GM21529 (cell line): ENCODE results near the gene C5orf22.
"Not testable (repeated sequence)": the region's sequence is repeated elsewhere in the genome, so short reads cannot be mapped to it uniquely, and the experiment has no call there.

Experiments used
- ATAC-seq: cut with Tn5 transposase; IDR thresholded peaks from one replicate; pipeline ENCODE4 v1.9.1; 2021; ENCODE audit not compliant: unreplicated experiment

C5orf22 gene

DNA sequence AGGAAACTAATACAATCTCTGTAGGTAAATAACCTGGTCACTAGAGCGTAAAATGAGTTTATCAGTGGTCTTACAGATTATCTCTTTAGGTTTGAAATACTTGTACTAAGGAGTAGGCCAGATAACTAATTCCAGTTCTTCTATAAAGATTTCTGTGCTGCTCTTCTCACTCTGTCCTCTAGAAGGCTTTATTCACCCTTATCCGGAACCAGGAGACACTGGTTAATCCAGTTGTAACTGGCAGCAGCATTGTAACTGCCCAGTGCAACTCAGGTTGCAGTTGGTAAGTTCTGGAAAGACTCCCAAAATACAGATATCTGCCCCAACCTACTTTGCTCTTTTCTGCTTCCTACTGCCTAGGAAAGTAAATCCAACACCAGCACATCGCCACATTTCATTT is 19.8 kb downstream of the C5orf22 start:
- no peak for ATAC-seq

DNA sequence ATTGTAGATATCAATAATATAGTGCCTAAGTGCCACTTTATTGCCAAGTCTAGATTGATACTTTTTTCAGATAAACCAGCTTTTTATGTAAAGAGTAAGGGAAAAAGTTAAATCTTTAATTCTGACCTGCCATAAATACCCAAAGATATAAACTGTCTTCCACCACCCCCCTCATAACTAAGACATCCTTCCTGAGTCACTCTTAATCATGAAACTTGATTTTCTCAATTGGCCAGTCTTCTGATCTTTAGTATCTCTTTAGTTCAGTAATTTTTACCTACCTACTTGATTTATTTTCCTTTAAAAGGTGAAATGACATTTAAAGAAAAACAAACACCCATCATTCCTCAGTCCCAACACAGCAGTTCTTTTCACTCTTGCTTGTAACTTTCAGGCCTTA is 21.8 kb downstream of the C5orf22 start:
- no peak for ATAC-seq

DNA sequence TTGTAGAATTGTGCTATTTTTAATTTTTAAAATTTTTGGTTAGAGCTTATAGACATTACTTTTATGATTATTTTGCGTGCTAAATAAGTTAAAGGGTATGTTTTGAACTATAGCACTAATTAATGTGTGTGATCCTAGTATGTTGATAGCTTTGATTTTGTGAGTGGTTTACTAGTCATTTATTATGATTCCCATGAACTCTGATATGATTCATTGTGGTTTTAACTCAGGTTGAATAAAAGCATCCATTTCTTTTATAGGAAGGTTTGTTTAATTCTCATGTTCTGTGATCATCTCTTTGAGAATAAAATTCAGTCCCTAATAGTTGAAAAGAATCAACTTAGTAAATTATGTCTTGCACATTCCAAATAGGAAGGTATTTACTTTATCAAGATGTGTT is 22.5 kb downstream of the C5orf22 start:
- ATAC-seq: no peak

DNA sequence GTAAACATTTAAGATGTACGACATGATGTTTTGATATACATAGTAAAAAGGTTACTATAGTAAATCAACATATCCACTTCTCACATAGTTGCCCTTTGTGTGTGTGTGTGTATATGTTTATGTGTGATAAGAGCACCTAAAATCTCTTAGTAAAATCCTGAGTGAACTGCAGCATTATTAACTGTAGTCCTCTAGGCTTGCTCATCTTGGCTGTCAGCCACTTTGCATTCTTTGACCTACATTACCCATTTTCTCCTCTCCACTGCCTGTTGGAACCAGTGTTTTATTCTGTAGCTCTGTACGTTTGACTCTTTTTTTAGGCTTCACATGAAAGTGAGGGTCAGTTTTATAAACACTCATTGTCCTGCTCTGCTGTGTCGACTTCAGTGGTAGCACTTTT is 24.4 kb downstream of the C5orf22 start:
- ATAC-seq: no peak

DNA sequence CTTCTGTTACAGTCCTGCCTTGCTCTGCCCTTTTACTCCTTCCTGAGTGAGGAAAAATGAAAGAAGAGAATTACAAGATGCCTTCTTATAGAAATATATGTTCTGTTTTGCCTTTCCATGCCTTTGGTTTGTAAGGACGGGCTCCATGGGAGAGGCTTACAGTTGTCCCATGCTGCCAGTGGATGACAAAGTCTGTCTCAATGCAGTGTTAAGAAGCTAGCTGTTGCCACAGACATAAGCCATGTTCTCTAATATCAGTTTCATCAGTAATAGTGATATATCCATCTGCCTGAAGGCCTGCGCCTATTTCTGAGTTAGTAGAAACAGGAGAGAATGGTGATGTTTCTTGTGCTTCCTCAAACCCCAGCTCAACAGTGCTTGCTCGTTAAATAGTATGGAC is 27.8 kb downstream of the C5orf22 start:
- no peak for ATAC-seq

DNA sequence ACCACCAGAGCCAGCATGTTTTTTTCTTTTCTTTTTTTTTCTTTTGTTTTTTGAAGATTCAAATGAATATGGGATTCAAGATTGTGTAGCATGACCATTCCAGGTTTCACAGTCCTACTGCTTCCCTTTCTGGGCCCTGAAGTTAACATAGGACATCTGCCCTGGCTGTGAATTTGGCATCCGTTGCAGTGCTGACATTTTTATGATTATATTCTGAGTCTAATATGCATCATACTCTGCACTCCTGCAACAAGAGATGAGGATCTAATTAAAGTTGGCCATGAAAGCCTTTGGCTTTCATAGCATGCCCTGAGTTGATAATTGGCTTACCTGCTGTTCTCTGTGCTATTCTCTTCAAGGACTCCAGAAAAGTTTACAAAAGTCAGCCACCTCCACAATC is 29.8 kb downstream of the C5orf22 start:
- no peak for ATAC-seq

DNA sequence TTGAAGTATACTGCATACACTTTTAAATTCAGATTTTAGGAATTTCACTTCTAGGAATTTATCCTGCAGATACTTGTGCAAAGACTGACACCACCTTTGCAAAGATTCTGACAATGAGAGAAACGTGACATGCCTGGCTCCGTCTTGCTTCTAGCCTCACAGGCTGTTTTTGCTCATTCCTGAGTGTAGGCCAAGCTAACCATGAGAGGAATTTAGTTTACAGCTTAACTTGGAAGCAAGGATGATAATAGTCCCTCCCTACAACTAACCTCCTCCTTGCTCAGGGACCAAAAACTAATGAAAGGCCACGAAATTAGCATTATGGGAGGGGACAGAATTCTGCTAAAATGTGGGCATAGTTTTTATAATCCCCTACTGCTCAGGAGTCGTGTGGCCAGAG is 31.1 kb downstream of the C5orf22 start:
- ATAC-seq: no peak

DNA sequence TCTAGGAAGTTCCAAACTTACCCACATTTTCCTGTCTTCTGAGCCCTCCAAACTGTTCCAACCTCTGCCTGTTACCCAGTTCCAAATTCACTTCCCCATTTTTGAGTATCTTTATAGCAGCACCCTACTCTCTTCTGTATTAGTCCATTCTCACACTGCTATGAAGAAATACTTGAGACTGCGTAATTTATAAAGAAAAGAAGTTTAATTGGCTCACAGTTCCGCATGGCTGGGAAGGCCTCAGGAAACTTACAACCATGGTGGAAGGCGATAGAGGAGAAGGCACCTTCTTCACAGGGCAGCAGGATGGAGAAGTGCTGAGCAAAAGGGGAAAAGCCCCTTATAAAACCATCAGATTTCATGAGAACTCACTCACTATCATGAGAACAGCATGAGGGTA is 34.3 kb downstream of the C5orf22 start:
- ATAC-seq: not testable (repeated sequence)

DNA sequence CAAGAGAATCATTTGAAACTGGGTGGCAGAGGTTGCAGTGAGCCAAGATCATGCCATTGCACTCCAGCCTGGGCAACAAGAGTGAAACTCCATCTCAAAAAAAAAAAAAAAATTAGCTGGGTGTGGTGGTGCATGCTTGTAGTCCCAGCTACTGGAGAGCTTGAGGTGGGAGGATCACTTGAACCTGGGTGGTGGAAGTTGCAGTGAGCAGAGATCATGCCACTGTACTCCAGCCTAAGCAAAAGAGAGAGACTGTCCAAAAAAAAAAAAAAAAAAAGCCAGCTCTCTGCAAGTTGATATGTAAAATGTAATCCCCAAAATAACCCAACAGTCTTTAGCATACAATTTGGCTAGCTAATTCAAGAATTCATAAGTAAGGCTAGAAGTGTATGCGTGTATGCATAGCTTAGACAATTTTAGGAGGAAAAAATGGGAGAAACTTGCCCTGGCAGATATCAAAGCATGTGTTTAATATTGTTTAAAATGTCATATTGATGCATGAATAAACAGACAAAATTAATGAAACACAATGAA is 36.3 kb downstream of the C5orf22 start:
- no peak for ATAC-seq

DNA sequence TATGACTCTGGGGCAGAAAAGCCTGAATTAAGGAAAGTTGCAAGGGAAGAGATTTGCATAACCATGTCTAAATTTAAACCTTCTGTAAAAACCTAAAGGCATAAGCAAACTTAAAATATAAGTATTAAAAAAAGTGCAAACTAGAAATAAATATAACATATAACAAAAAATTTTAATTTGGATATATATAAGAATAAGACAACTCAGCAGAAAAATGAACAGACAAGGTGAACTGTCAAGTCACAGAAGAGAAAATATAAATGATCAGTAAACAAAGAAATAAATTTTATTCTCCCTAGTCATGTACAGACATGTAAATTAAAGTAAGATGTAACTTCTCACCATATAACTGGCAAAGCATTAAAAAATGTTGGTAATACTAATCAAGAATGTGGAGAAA is 37.0 kb downstream of the C5orf22 start:
- ATAC-seq: no peak

DNA sequence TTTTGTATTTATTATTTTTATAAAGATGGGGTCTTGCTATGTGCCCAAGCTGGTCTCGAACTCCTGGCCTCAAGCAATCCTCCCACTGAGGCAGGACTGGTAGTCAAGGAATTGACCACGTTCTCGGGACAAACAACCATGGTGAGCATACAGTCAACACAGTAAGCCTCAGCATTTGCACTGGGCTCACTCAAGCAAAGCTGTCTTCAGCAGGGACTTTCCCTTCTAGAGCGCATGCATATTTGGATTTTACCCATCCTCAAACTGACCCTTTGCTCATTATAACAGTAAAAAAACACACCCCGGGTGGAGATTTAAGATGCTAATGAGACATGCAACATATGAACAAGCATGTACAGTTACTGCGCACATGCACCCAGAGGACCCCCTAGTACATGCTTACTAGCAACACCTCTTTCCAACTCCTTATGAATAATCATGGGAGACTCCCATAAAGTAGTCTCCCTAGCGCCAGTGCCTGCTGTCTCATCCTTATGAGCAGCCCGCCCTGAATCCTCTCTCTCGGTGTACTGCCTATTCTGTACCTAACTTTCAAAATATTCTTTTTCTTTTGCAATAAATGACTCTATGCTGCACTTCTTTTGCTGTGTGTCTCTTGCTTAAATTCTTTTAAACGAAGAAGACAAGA is 41.5 kb downstream of the C5orf22 start:
- ATAC-seq: peak; percentile 97

DNA sequence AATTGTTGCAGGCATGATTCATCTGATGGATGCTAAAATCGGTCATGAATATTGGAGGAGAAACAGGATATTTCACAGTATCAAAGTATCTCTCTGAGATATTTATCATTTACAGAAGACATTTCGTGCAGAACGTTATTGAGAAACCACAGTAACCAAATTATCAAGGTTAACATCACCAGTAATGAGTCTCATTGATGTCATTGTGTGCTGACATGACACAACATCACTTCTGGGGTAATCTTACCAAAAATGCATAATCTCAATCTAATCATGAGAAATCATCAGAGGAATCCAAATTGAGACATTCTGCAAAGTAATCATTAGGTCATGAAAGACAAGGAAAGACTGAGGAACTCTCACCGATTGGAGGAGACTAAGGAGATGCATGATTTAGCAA is 42.7 kb downstream of the C5orf22 start:
- no peak for ATAC-seq

DNA sequence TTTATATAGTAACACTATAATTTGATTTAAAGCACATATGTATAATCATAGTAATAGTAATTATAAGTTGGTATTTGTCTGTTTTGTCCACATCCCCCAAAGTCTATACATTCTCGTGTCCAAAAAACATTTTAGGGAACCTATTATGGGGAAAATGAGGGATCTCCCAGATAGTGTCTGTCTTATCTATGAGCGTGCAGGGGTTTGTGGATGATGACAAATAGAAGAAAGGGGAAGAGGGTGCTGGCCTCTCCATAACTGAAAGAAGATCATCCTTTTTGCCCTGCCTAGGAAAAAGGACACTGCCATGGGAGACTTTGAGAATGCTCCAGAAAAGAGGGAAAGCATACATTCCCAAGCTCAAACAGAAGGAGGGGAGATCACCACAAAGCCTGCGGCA is 45.3 kb downstream of the C5orf22 start:
- no peak for ATAC-seq

DNA sequence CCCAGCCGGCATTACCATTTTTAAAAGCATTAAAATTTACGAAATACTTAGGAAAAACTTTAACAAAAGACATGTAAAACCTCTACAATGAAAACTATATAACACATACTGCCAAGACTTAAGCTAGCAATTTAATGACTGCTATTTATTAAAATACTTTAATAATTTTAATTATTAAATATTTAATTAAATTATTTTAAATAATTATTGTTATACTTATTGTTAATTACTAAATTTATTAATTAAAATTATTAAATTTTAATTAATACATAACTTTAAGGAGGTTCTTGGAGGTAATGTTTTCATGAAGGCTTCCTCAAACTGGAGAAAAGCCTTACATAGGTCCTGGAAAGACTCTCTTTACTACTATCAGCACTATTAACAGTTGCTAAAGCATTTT is 47.5 kb downstream of the C5orf22 start:
- no peak for ATAC-seq

DNA sequence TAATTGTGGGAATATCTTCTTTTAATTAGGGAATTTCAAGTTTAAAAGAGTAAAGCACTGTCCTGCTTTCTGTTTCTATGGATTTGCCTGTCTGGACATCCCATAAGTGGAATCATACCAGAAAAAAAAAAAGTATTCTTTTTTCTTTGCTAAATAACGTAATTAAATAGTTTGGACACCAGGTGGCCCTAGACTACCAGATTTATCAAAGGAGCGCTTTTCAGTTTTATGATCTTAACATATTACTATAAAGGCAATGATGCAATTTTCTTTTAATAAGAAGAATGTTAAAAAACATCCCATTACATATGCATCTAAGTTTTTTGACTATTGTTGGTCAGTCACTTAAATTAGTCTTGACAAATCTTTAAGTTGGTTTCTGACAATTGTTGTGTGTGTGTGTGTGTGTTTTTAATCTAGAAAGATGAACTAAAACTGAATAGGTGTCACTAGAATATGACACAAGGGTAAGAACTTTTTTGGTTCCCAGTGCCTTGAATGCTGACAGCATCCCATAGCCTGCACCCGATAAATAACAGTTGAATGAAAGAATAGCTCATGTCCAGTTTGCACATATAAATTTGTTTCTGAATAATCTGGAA is 49.5 kb downstream of the C5orf22 start:
- ATAC-seq: no peak

DNA sequence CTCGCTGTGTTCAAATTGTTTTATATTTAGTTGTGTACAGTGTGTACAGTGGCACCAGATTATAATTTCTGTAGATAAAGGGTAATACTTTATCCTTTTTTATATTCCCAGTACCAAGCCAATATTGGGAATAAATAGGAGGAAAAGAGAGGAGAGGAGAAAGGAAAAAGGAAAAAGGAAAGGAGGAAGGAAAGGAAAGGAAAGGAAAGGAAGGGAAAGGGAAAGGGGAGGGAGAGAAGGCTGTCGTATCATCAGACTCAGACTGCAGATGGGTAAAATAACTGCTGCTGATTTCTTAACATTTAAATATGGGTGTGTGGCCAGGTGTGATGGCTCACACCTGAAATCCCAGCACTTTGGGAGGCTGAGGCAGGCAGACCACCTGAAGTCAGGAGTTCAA is 51.0 kb downstream of the C5orf22 start:
- no peak for ATAC-seq

DNA sequence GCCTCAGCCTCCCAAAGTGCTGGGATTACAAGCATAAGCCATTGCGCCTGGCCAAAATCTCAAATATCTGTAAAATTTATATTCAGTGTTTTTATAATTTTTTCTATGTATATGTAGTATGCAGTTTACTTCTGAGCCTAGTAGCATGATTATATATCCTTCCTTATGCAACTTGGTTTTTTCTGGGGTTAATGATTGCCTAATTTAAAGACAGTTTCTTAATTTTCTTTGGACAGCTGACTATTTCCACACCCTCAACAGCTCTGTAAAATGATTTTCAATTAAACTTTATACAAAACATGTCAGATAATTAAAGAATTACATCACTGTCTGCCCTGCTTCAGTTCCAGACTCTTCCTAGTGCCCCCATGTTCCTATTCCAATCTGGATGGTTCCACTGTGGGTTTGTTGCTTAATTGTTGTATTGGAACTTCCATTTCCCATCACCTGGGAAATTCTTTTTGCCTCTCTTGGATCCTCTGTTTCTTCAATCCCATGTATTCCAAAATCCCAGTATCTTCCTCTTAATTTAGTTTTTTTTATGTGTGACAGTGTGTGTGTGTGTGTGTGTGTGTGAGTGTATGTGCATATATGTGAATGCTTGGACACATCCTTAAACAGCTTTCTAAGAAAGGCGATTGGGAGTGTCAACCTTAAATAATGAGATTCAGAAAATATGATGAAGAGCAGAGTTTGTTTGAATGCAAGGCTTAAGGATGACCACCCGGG is 53.2 kb downstream of the C5orf22 start:
- ATAC-seq: no peak

DNA sequence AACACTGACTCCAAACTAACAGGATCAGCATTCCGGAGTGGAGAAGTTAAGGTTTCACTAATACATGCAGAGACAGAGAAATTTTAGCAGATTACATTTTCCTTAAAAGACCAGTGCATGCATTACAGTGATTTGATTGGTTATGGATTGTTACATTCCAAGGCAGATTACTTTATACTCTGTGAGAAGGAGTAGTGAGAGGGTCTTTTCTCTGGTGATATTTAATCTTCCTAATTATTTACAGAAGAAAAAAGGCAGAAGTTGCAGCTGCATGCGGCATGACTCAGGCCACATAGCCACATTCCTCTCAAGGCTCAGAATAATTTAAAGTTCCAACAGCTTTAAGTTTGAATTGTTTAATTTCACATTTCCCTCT is 53.8 kb downstream of the C5orf22 start:
- no peak for ATAC-seq

DNA sequence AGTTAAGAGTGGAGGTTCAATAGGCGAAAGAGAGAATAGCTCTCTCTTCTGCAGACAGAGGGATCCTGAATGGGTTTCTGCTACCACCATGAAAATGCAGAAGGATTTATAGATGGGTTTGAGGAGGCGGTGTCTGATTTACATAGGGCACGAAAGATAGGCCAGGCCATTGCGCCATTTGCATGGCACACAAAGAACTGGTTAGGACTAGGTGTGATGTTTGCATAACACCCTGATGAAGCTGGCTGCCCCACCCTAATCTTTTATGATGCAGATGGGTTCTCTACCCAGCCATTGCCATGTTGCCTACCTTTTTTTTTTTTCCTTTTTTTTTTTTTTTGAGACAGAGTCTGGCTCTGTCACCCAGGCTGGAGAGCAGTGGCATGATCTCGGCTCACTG is 55.4 kb downstream of the C5orf22 start:
- no peak for ATAC-seq

DNA sequence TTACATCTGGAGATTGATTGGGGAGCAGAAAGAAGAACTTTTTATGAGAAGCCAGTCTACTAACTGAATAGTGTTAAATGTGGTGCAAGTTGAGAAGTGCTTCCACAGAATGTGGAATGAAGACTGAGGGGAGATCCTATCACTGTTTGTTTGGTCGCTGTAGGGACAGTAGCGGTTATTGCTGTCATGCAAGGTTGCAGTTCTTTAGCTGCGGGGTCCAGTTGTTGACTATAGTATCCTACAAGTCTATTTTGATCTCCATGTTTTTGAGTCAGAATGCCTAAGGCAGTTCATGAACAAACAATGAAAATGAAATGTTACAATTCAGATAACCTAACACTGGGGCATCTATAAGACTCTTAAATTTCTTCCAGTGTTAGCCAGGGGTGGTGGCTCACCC is 61.6 kb downstream of the C5orf22 start:
- no peak for ATAC-seq

DNA sequence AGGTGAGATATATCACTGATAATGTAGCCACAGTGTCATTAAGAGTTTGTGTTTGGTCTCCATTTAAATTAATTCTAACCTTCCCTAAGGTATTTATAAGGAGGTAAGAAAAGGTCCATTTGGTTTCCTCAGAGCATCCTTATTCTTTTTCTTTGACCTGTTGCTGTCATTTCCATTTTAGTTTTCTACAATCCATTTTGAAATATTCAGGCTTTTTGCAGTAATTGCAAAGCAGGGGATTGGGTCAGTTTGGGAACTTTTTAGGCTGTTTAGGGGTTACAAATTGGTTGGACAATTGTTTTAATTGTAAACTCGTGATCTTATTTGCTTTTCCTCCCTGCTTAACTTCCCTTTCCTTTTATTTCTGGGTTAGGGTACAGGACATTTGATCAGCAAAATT is 64.3 kb downstream of the C5orf22 start:
- no peak for ATAC-seq
